Skeletal muscle tissue (tissue), 4 donors: ENCODE data around the gene LRATD1. TPM values are rescaled to one million over a fixed set of nuclear protein-coding genes. Genes with fewer than 3 reads are reported as not detected.

ENCODE experiments used
- H3K27ac ChIP-seq: one replicate; pipeline ENCODE4 v1.7.0; 2013; ENCODE audit warnings: mild to moderate bottlenecking, low read depth, low read length, inconsistent platforms
- H3K27me3 ChIP-seq, 3 donors: one replicate each; pipeline ENCODE4 v1.7.0; 2013; ENCODE audit warnings: low read length in 3 of 3; ENCODE audit not compliant: control insufficient read depth in 3 of 3, insufficient read depth in 3 of 3
- H3K36me3 ChIP-seq, 3 donors: one replicate each; pipeline ENCODE4 v1.7.0; 2013; ENCODE audit warnings: low read length in 3 of 3; ENCODE audit not compliant: control insufficient read depth in 3 of 3, insufficient read depth in 3 of 3
- H3K4me1 ChIP-seq, 3 donors: one replicate each; pipeline ENCODE4 v1.7.0; 2013; ENCODE audit warnings: low read length in 3 of 3, mild to moderate bottlenecking in 3 of 3; ENCODE audit not compliant: control insufficient read depth in 3 of 3, insufficient read depth in 3 of 3
- H3K4me3 ChIP-seq, 3 donors: one replicate each; pipeline ENCODE4 v1.7.0; 2013; ENCODE audit warnings: low read length in 3 of 3
- H3K9ac ChIP-seq, 3 donors: one replicate each; pipeline ENCODE4 v1.7.0; 2013; ENCODE audit warnings: low read length in 3 of 3, mild to moderate bottlenecking in 3 of 3, moderate library complexity in 2 of 3, low read depth in 1 of 3
- H3K9me3 ChIP-seq, 3 donors: one replicate each; pipeline ENCODE4 v1.7.0; 2013; ENCODE audit warnings: low read length in 3 of 3; ENCODE audit not compliant: control insufficient read depth in 3 of 3
- total RNA-seq: library from RNA; depleted of rRNA; stranded (reverse); fragments of >200 nt; gene quantifications from one replicate; pipeline ENCODE4 v1.2.3, GENCODE V29; 2014
- donor health status: Osteomylitis.

Gene LRATD1, protein sequence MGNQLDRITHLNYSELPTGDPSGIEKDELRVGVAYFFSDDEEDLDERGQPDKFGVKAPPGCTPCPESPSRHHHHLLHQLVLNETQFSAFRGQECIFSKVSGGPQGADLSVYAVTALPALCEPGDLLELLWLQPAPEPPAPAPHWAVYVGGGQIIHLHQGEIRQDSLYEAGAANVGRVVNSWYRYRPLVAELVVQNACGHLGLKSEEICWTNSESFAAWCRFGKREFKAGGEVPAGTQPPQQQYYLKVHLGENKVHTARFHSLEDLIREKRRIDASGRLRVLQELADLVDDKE
- 5.2 TPM for total RNA-seq

DNA sequence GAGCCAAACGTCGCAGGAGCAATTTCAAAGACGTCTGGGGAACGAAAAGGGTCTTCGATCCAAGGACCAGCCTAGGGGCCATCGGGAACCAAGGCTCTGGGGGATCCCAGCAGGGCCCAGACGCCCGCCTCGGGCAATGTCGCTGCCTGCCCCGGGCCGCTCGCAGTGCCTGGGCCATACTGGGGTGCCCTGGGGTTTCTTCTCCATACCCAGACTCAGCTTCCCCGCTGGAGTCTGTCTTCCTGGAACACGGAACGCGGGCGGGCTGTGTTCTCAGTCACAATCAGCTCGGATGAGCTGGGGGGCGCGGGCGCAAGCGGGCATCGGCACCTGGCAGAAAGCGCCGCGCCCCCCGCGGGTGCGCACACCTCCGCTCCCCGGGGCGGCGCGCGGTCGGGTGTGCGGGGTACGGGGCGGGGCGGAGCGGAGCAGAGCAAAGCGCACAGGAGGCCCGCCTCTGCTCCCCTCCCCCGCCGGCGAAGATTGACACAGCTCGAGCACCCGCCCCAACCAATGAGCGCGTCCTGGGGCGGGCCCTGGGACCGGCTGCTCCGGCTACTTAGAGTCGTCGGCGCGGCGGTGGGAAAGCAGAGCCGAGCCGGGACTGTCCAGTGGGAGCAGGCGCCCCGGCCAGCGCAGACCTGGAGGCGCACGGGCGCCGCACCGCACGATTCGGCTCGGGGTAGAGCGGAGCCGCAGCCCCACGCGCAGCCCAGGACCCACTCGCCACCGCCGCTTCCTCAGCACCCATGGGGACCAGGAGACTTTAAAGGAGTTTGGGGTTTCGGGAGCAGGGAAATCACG lies at the start of gene LRATD1:
Gene LRATD1 (plus strand): TSS at position 585 of the 804 bp plus-strand sequence. CDS start 1,263 bp downstream, outside the sequence.
- Histone ChIP-seq H3K27ac (no peak within 1 kb of the TSS), H3K27me3 (peaks cover 21 to 32% (median 27%) of the 10 kb centered on the region in 3 donors), H3K4me1 (peaks cover 29 to 32% (median 31%) of the 10 kb centered on the region in 3 donors), H3K9ac (peak within 1 kb of the TSS; percentile 52 to 74 (median 61)), H3K36me3 (no peaks in the 10 kb centered on the region), H3K4me3 (peak within 1 kb of the TSS; percentile 56 to 74 (median 62)), H3K9me3 (no peaks in the 10 kb centered on the region)

DNA sequence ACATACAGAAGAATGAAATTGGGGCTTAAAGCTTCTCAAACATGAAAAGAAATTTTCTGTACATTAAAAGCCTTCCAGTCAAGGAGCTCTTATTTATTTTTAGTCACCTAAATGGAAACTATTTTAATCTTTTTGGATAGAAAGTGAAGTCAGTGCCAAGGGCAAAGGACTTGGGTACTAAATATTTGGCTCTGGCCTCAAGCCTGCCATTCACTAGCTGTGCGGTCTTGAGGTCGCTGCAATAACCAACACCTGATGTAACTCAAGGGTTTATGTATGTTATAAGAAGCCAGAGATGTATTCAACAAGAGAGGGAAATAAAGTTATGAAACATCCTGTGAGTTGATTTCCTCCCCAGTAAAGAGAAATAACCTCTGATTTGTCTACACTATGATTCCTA lies 49.5 kb upstream of the LRATD1 start:
- Histone ChIP-seq H3K27ac (no peak overlapping the region), H3K27me3 (no peaks in the 10 kb centered on the region), H3K9me3 (no peaks in the 10 kb centered on the region), H3K4me3 (no peak overlapping the region), H3K4me1 (no peaks in the 10 kb centered on the region), H3K36me3 (no peaks in the 10 kb centered on the region), H3K9ac (no peak overlapping the region)

DNA sequence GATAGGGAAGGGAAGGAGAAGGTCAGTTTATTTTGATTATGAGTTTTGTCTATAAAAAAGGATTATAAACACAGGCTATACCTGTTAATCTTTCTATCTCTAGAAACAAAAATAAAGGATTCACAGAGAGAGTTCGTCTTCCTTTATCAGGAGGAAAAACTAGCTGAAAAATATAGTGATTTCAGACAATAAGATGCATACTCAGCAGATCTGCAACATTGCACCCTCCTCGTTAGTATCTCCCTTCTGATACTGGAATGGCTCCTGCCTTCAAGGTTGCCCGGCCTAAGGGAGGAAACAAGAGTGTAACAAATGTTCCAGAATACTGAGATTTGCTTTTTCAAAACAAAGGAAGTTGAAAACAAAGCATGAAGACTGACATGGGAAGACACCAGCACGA lies 48.7 kb upstream of the LRATD1 start:
- no peaks in the 10 kb centered on the region for H3K27me3 ChIP-seq
- no peaks in the 10 kb centered on the region for H3K4me1 ChIP-seq
- no peak overlapping the region for H3K27ac ChIP-seq
- H3K9me3 ChIP-seq = no peaks in the 10 kb centered on the region
- no peak overlapping the region for H3K9ac ChIP-seq
- no peaks in the 10 kb centered on the region for H3K36me3 ChIP-seq
- H3K4me3 ChIP-seq = no peak overlapping the region

- no peak overlapping the region for H3K27ac ChIP-seq
- H3K4me3 ChIP-seq = no peak overlapping the region
- H3K9me3 ChIP-seq = no peaks in the 10 kb centered on the region
- no peaks in the 10 kb centered on the region for H3K36me3 ChIP-seq
- H3K27me3 ChIP-seq = no peaks in the 10 kb centered on the region
- no peak overlapping the region for H3K9ac ChIP-seq
- no peaks in the 10 kb centered on the region for H3K4me1 ChIP-seq
Observed at GRCh38 chr2:14587119-14587518, 45.4 kb upstream of the LRATD1 start.

- Histone ChIP-seq H3K36me3 (no peaks in the 10 kb centered on the region), H3K9ac (no peak overlapping the region), H3K27ac (no peak overlapping the region), H3K27me3 (no peaks in the 10 kb centered on the region), H3K4me3 (no peak overlapping the region), H3K4me1 (no peaks in the 10 kb centered on the region), H3K9me3 (no peaks in the 10 kb centered on the region)
Observed at GRCh38 chr2:14601156-14601770, 31.3 kb upstream of the LRATD1 start.

DNA sequence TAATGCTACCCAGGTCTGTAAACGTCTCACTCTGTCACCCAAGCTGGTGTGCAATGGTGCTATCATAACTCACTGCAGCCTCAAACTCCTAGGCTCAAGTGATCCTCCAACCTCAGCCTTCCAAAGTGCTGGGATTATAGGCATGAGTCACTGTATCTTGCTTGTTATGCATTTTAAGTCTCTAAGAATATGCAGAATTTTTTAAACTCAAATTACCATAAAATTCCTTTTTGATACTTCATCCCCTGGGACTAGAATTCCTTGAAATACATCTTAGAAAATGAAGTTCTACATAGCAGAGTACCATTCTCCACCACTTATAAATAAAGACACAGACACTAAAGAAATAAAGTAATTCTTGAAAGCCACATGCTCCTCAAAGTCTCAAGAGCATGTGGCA lies 30.2 kb upstream of the LRATD1 start:
- Histone ChIP-seq H3K27me3 (no peaks in the 10 kb centered on the region), H3K9me3 (no peaks in the 10 kb centered on the region), H3K4me1 (no peaks in the 10 kb centered on the region), H3K4me3 (no peak overlapping the region), H3K36me3 (no peaks in the 10 kb centered on the region), H3K27ac (no peak overlapping the region), H3K9ac (no peak overlapping the region)

- H3K9ac ChIP-seq = no peak overlapping the region
- no peak overlapping the region for H3K4me3 ChIP-seq
- no peaks in the 10 kb centered on the region for H3K9me3 ChIP-seq
- H3K27me3 ChIP-seq = no peaks in the 10 kb centered on the region
- no peaks in the 10 kb centered on the region for H3K36me3 ChIP-seq
- H3K4me1 ChIP-seq = no peaks in the 10 kb centered on the region
- H3K27ac ChIP-seq = no peak overlapping the region
Observed at GRCh38 chr2:14603676-14604075, 28.8 kb upstream of the LRATD1 start.

DNA sequence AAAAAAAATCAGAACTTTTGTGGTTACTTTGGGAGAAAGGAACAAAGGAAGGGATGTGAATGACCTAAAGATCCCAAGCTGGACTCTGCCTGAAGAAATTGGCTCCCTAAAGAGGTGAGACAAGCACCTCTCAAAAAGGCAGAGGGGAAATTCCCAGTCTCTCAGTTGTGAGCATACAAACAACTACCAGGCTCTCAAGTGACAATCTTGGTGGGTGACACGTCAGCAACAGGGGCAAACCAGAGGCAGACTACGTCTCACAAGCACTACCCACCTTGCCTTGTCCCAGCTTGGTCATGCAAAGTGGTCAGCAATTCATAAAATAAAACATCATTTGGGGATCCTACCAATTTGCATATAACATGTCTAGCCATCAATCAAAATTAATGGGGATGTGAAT lies 24.3 kb upstream of the LRATD1 start:
- Histone ChIP-seq H3K27me3 (no peaks in the 10 kb centered on the region), H3K9me3 (no peaks in the 10 kb centered on the region), H3K27ac (no peak overlapping the region), H3K36me3 (no peaks in the 10 kb centered on the region), H3K4me3 (no peak overlapping the region), H3K4me1 (no peaks in the 10 kb centered on the region), H3K9ac (no peak overlapping the region)

- no peak overlapping the region for H3K27ac ChIP-seq
- H3K9ac ChIP-seq = no peak overlapping the region
- H3K36me3 ChIP-seq = no peaks in the 10 kb centered on the region
- no peaks in the 10 kb centered on the region for H3K27me3 ChIP-seq
- H3K9me3 ChIP-seq = no peaks in the 10 kb centered on the region
- no peak overlapping the region for H3K4me3 ChIP-seq
- H3K4me1 ChIP-seq = no peaks in the 10 kb centered on the region
Observed at GRCh38 chr2:14614017-14614416, 18.5 kb upstream of the LRATD1 start.

DNA sequence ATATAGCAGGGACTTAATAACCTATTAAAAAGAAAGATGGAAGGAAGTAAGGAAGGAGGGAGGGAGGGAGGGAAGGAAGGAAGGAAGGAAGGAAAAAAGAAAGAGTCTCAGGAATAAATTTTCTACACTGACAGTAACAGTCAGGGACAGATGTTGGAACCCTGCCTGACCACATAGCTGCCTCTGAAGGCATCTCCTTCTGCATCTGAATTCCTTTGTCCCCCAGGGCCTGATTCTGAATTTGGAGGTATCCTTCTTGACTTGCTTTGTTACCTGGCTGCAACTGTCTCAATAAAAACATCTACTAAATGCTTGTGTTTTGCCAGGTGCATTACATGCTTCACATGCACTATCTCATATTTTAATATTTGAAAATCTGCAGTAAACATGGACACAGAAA lies 17.4 kb upstream of the LRATD1 start:
- Histone ChIP-seq H3K9me3 (no peaks in the 10 kb centered on the region), H3K36me3 (no peaks in the 10 kb centered on the region), H3K4me3 (no peak overlapping the region)

More for the DNA sequence above, 17.4 kb upstream of the LRATD1 start:
- Histone ChIP-seq H3K9ac (no peak overlapping the region), H3K27ac (no peak overlapping the region), H3K4me1 (no peaks in the 10 kb centered on the region), H3K27me3 (no peaks in the 10 kb centered on the region)
